GM15510 (cell line): ENCODE results near the gene ZFYVE28.

Experiments
- POLR2A ChIP-seq: IDR thresholded peaks from 3 replicates; pipeline ENCODE4 v1.6.1; 2011; ENCODE audit warnings: borderline replicate concordance; ENCODE audit not compliant: insufficient read length; ENCODE audit errors: extremely low read depth

Gene ZFYVE28

GRCh38 chr4:2276581-2277325, 141.7 kb downstream of the ZFYVE28 start:
- no peak for TF ChIP-seq POLR2A

GRCh38 chr4:2275546-2276251, 142.7 kb downstream of the ZFYVE28 start:
- TF ChIP-seq POLR2A: no peak

GRCh38 chr4:2274320-2275043, 144.0 kb downstream of the ZFYVE28 start:
- TF ChIP-seq POLR2A: no peak

- no peak for TF ChIP-seq POLR2A
Observed at GRCh38 chr4:2273657-2274319, 144.7 kb downstream of the ZFYVE28 start.

- TF ChIP-seq POLR2A: no peak
Observed at GRCh38 chr4:2273221-2273620, 145.2 kb downstream of the ZFYVE28 start.

- no peak for TF ChIP-seq POLR2A
Observed at GRCh38 chr4:2272828-2273120, 145.7 kb downstream of the ZFYVE28 start.

- no peak for TF ChIP-seq POLR2A
Observed at GRCh38 chr4:2272026-2272827, 146.2 kb downstream of the ZFYVE28 start.

- TF ChIP-seq POLR2A: no peak
Observed at GRCh38 chr4:2271279-2272025, 147.0 kb downstream of the ZFYVE28 start.

GRCh38 chr4:2270341-2271165, 147.9 kb downstream of the ZFYVE28 start:
- TF ChIP-seq POLR2A: no peak

GRCh38 chr4:2269618-2270163, 148.8 kb downstream of the ZFYVE28 start:
- TF ChIP-seq POLR2A: no peak

- no peak for TF ChIP-seq POLR2A
Observed at GRCh38 chr4:2269206-2269531, 149.3 kb downstream of the ZFYVE28 start.

- TF ChIP-seq POLR2A: no peak
Observed at GRCh38 chr4:2268357-2269205, 149.9 kb downstream of the ZFYVE28 start.
